AG09319 (cell line): Measurements from ENCODE around the gene KCNMB4.
"Not testable (repeated sequence)": the region's sequence is repeated elsewhere in the genome, so short reads cannot be mapped to it uniquely, and the experiment has no call there.

Source experiments
- DNase-seq: peaks from one replicate; pipeline ENCODE4 v3.0.0-alpha.2; 2010; ENCODE audit warnings: low read depth; ENCODE audit errors: extremely low read depth
- TF ChIP-seq, protein P1 (sequence below): IDR thresholded peaks from 2 replicates; pipeline ENCODE4 v1.5.1; 2011; ENCODE audit warnings: low read depth, mild to moderate bottlenecking, inconsistent platforms, low read length, moderate library complexity

The KCNMB4 gene

GRCh38 chr12:70372881-70373280 lies 6.8 kb downstream of the KCNMB4 start:
- TF ChIP-seq, protein P1, sequence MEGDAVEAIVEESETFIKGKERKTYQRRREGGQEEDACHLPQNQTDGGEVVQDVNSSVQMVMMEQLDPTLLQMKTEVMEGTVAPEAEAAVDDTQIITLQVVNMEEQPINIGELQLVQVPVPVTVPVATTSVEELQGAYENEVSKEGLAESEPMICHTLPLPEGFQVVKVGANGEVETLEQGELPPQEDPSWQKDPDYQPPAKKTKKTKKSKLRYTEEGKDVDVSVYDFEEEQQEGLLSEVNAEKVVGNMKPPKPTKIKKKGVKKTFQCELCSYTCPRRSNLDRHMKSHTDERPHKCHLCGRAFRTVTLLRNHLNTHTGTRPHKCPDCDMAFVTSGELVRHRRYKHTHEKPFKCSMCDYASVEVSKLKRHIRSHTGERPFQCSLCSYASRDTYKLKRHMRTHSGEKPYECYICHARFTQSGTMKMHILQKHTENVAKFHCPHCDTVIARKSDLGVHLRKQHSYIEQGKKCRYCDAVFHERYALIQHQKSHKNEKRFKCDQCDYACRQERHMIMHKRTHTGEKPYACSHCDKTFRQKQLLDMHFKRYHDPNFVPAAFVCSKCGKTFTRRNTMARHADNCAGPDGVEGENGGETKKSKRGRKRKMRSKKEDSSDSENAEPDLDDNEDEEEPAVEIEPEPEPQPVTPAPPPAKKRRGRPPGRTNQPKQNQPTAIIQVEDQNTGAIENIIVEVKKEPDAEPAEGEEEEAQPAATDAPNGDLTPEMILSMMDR, result no peak
- DNase-seq, result no peak

GRCh38 chr12:70379846-70380245 lies 13.8 kb downstream of the KCNMB4 start:
- DNase-seq, result no peak
- TF ChIP-seq, protein P1, result no peak

GRCh38 chr12:70383484-70383883 lies 17.4 kb downstream of the KCNMB4 start:
- no peak for DNase-seq
- TF ChIP-seq, protein P1, result no peak

DNA sequence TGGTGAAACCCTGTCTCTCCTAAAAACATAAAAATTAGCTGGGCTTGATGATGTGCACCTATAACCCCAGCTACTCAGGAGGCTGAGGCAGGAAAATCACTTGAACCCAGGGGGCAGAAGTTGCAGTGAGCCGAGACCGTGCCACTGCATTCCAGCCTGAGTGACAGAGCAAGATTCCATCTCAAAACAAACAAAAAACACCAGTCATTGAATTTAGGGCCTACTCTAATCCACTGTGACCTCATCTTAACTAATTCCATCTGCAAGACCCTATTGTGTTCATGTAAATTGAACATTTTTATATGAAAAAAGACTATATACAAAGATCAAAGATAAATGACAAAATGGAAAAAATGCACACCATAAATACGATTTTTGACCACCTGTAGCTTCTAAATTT lies 17.8 kb downstream of the KCNMB4 start:
- DNase-seq, result no peak

GRCh38 chr12:70386771-70387170 lies 20.7 kb downstream of the KCNMB4 start:
- TF ChIP-seq, protein P1, result no peak
- no peak for DNase-seq

More for the DNA sequence above, 17.8 kb downstream of the KCNMB4 start:
- TF ChIP-seq, protein P1, result no peak

DNA sequence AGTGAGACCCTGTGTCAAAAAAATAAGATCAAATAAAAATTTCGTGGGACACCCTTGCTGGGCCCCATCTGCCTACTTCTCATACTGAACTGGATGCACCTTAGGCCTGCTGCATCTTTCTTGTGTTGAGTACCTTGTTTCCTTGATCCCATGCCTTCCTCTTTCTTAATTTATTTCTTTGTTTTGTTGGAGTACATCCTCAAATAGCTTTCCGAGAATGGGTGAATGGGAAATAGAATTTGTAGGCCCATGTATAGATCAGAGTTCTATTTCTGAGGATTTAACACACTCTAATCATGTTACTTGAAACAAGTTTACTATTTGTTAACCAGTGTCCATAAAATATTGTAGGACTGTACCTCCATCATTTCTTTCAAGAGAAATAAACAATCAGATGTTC lies 23.6 kb downstream of the KCNMB4 start:
- TF ChIP-seq, protein P1, result no peak
- DNase-seq, result no peak

GRCh38 chr12:70392631-70393030 lies 26.5 kb downstream of the KCNMB4 start:
- DNase-seq, result not testable (repeated sequence)

DNA sequence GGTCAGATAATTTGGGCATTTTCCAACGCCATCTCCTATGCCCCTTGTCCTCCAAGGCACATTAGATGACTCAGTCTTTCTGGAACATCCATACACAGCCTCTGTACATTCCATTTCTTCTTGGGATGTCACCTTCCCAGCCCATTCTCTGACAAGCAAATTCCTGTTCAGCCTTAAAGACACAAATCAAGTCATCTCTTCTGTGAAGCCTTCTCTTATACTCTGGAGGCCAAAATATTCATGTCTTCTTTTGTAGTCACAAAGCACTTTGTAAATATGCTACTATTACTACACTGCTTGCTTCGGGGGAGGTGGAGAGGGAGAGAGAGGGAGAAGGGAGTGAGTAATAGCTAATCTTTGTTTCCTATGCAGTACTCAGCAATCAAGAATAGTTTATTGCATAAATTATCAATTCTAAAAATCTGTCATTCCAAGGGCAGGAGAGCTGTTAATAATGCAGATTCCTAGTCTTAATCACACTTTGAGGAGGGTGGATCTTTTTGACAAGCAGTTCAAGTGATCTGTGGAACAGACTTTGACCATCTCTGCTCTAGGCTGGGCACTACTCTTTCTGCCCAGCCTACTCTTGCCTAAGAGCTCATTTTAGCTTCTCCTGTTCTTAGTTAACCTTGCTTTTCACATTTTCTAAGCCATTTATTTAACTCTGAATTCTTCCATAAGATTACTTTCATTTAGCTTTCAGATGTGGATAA lies 27.9 kb downstream of the KCNMB4 start:
- DNase-seq, result no peak
- TF ChIP-seq, protein P1, result no peak
